ENCODE results near the gene FOXN3. TPM values are rescaled to one million over a fixed set of nuclear protein-coding genes. Genes with fewer than 3 reads are reported as not detected.

Gene FOXN3
- total RNA-seq, 1 donor from 2014 or later: 108 TPM

DNA sequence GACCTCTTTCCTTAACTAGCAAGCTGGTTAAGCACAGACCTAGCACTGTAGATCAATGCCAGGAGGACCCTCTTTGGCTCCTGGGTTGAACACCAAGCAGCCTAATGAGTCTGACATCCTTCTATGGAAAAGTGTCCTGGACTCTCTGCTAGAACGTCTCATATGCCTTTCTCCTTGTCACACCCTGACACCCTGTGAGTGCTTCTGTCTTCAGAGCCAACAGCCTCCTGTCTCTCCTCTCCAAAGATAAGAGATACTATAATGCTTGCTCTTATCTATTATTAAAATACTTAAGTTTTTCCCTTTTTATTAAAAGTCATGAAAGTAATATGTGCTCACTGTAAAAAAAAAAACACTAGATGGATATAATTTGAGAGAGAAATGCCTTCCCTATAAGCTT, 222.7 kb downstream of the FOXN3 start:
- peaks cover 14% of the 10 kb centered on the region for H3K36me3 Mint-ChIP-seq (ENCODE audit: low read depth, unreplicated experiment)
- no peak for DNase-seq (ENCODE audit: low spot score)
- H3K9me3 Mint-ChIP-seq (ENCODE audit: unreplicated experiment): no peaks in the 10 kb centered on the region
- H3K27me3 Mint-ChIP-seq (ENCODE audit: unreplicated experiment): peaks cover 1% of the 10 kb centered on the region
- H3K4me3 Mint-ChIP-seq (ENCODE audit: unreplicated experiment): no peak overlapping the region
- TF ChIP-seq, protein P1, sequence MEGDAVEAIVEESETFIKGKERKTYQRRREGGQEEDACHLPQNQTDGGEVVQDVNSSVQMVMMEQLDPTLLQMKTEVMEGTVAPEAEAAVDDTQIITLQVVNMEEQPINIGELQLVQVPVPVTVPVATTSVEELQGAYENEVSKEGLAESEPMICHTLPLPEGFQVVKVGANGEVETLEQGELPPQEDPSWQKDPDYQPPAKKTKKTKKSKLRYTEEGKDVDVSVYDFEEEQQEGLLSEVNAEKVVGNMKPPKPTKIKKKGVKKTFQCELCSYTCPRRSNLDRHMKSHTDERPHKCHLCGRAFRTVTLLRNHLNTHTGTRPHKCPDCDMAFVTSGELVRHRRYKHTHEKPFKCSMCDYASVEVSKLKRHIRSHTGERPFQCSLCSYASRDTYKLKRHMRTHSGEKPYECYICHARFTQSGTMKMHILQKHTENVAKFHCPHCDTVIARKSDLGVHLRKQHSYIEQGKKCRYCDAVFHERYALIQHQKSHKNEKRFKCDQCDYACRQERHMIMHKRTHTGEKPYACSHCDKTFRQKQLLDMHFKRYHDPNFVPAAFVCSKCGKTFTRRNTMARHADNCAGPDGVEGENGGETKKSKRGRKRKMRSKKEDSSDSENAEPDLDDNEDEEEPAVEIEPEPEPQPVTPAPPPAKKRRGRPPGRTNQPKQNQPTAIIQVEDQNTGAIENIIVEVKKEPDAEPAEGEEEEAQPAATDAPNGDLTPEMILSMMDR (IDR thresholded peaks at IDR 0.05; ENCODE audit: unreplicated experiment): no peak
- H3K4me1 Mint-ChIP-seq (ENCODE audit: unreplicated experiment): no peaks in the 10 kb centered on the region
- H3K27ac Mint-ChIP-seq (ENCODE audit: unreplicated experiment): no peak overlapping the region

- DNase-seq (ENCODE audit: low spot score): no peak
- peak overlapping the region; percentile 75 for H3K27ac Mint-ChIP-seq (ENCODE audit: unreplicated experiment)
Observed at GRCh38 chr14:89190765-89191513, 226.1 kb downstream of the FOXN3 start.

GRCh38 chr14:89188492-89188891, 228.5 kb downstream of the FOXN3 start:
- Mint-ChIP-seq H3K36me3 (ENCODE audit: low read depth, unreplicated experiment) (peaks cover 7% of the 10 kb centered on the region), H3K4me1 (ENCODE audit: unreplicated experiment) (peaks cover 21% of the 10 kb centered on the region)

More at GRCh38 chr14:89190765-89191513, 226.1 kb downstream of the FOXN3 start:
- Mint-ChIP-seq H3K9me3 (ENCODE audit: unreplicated experiment) (no peaks in the 10 kb centered on the region), H3K36me3 (ENCODE audit: low read depth, unreplicated experiment) (peaks cover 13% of the 10 kb centered on the region), H3K4me3 (ENCODE audit: unreplicated experiment) (no peak overlapping the region), H3K27me3 (ENCODE audit: unreplicated experiment) (peaks cover 5% of the 10 kb centered on the region), H3K4me1 (ENCODE audit: unreplicated experiment) (peaks cover 7% of the 10 kb centered on the region)
- TF ChIP-seq, protein P1 (IDR thresholded peaks at IDR 0.05; ENCODE audit: unreplicated experiment): no peak

DNA sequence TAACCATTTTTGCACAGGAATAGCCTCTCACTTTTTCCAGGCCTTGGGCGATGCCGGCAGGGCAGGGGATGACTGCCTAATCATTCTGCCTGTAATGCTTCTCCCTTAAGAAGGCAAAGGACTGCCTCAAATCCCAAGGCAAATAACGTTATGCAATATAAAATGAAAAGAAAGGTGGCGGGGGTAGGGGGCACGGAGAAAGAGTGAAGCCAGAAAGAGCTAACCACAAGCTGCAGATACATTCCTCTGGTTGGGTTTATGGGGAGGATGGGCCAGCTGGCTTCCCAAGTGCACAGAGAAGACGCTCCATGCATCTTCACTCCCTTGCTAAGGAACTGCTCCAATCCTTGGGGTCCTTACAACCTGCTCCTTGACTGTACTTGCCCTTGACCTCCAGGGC, 229.5 kb downstream of the FOXN3 start:
- Mint-ChIP-seq H3K36me3 (ENCODE audit: low read depth, unreplicated experiment) (peaks cover 11% of the 10 kb centered on the region), H3K9me3 (ENCODE audit: unreplicated experiment) (no peaks in the 10 kb centered on the region), H3K27ac (ENCODE audit: unreplicated experiment) (no peak overlapping the region), H3K4me3 (ENCODE audit: unreplicated experiment) (no peak overlapping the region), H3K4me1 (ENCODE audit: unreplicated experiment) (peaks cover 24% of the 10 kb centered on the region), H3K27me3 (ENCODE audit: unreplicated experiment) (peaks cover 3% of the 10 kb centered on the region)
- DNase-seq (ENCODE audit: low spot score): no peak
- TF ChIP-seq, protein P1 (IDR thresholded peaks at IDR 0.05; ENCODE audit: unreplicated experiment): no peak

More at GRCh38 chr14:89188492-89188891, 228.5 kb downstream of the FOXN3 start:
- peaks cover 3% of the 10 kb centered on the region for H3K27me3 Mint-ChIP-seq (ENCODE audit: unreplicated experiment)
- H3K9me3 Mint-ChIP-seq (ENCODE audit: unreplicated experiment): no peaks in the 10 kb centered on the region
- H3K27ac Mint-ChIP-seq (ENCODE audit: unreplicated experiment): no peak overlapping the region
- DNase-seq (ENCODE audit: low spot score): no peak
- TF ChIP-seq, protein P1 (IDR thresholded peaks at IDR 0.05; ENCODE audit: unreplicated experiment): no peak
- no peak overlapping the region for H3K4me3 Mint-ChIP-seq (ENCODE audit: unreplicated experiment)

DNA sequence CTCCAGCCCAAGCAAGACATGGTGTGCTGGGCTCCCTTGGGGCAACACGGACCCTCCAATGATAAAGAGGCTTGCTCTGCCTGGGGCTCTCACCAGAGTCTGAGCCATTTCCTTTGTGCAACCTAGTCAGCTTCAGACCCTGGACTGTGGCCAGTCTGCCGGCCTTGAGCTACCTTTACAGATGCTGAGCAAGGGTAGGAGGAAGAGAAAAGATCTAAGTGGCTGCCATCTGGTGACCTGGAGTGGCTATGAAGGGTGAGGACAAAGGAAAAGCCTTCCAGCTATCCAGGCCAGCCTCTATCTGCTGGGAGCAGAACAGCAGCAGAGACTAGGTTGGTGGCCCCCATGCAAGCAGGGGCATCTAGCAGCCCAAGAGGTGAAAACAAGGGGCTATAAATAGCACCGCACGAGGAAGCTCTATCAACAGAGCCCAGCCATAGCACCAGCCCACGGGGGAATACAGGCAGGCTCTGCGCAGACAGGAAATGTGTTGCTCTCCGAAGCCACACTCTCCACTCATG, 230.1 kb downstream of the FOXN3 start:
- H3K27me3 Mint-ChIP-seq (ENCODE audit: unreplicated experiment): peaks cover 3% of the 10 kb centered on the region
- H3K27ac Mint-ChIP-seq (ENCODE audit: unreplicated experiment): no peak overlapping the region
- peaks cover 11% of the 10 kb centered on the region for H3K36me3 Mint-ChIP-seq (ENCODE audit: low read depth, unreplicated experiment)
- no peak for DNase-seq (ENCODE audit: low spot score)
- no peak overlapping the region for H3K4me3 Mint-ChIP-seq (ENCODE audit: unreplicated experiment)
- no peaks in the 10 kb centered on the region for H3K9me3 Mint-ChIP-seq (ENCODE audit: unreplicated experiment)
- TF ChIP-seq, protein P1 (IDR thresholded peaks at IDR 0.05; ENCODE audit: unreplicated experiment): no peak
- peaks cover 24% of the 10 kb centered on the region for H3K4me1 Mint-ChIP-seq (ENCODE audit: unreplicated experiment)

All from endothelial cell (in vitro differentiated cells).